ENCODE measurements around the gene CABP7. TPM values are rescaled to one million over a fixed set of nuclear protein-coding genes. Genes with fewer than 3 reads are reported as not detected.

Gene CABP7
- total RNA-seq, 4 donors from 2014 or later: 0.48 TPM; not detected in 3

DNA sequence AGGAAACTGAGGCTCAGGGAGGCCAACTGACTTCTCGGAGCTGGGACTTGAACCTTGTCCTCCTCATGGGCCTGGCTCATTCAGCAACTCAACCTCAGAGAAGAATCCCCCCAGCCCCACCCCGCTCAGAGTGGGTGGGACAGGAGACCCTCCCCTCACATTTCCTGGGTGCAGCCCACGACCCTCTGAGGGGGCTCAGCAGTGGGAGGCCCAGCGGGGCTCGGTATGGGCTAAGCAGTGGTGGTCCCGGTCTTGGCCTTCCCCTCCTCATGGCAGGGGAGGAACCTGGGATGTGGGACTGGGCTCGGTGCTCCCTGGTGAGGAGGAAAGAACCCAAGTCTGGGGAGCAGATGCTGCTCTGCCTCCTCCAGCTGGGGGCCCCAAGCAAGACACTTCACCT is 14.2 kb upstream of the CABP7 start:
- TF ChIP-seq EP300 (IDR thresholded peaks at IDR 0.05) (no peak), POLR2AphosphoS5 (IDR thresholded peaks at IDR 0.05) (no peak), POLR2A (IDR thresholded peaks at IDR 0.05) (no peak)
- TF ChIP-seq, protein P1, sequence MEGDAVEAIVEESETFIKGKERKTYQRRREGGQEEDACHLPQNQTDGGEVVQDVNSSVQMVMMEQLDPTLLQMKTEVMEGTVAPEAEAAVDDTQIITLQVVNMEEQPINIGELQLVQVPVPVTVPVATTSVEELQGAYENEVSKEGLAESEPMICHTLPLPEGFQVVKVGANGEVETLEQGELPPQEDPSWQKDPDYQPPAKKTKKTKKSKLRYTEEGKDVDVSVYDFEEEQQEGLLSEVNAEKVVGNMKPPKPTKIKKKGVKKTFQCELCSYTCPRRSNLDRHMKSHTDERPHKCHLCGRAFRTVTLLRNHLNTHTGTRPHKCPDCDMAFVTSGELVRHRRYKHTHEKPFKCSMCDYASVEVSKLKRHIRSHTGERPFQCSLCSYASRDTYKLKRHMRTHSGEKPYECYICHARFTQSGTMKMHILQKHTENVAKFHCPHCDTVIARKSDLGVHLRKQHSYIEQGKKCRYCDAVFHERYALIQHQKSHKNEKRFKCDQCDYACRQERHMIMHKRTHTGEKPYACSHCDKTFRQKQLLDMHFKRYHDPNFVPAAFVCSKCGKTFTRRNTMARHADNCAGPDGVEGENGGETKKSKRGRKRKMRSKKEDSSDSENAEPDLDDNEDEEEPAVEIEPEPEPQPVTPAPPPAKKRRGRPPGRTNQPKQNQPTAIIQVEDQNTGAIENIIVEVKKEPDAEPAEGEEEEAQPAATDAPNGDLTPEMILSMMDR (IDR thresholded peaks at IDR 0.05): no peak
- Histone ChIP-seq H3K4me1 (peaks cover 27% of the 10 kb centered on the region), H3K36me3 (no peaks in the 10 kb centered on the region), H3K4me3 (no peak overlapping the region), H3K9me3 (no peaks in the 10 kb centered on the region), H3K27ac (no peak overlapping the region), H3K27me3 (peaks cover 35% of the 10 kb centered on the region)
- 83% methylated on average over 1 of the region's 7 CpGs for WGBS
- no peak for DNase-seq (ENCODE audit: low spot score in 2 of 2)

DNA sequence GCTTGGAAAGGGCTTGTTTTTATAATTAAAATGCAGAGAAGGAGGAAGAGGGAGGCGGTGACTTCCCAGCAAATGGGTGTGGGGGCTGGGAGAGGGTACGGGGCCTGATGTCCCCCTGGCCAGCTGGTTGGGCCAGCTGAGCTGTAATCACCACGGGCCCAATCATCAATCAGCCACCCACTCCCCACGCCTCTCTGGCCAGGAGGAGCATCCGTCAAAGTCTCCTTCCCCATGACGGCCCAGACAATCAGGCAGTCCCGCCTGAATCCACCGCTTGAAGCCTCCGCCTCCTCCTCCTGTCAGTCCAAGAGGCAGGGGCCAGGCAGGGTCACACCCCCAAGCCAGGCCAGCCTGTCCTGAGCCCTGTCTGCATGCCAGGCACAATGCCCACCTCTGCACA is 13.3 kb upstream of the CABP7 start:
- H3K4me1 ChIP-seq: peaks cover 19% of the 10 kb centered on the region
- no peaks in the 10 kb centered on the region for H3K36me3 ChIP-seq
- DNase-seq (ENCODE audit: low spot score in 2 of 2): no peak
- no peak overlapping the region for H3K27ac ChIP-seq
- no peak overlapping the region for H3K4me3 ChIP-seq
- no peaks in the 10 kb centered on the region for H3K9me3 ChIP-seq
- TF ChIP-seq POLR2A (IDR thresholded peaks at IDR 0.05): no peak
- TF ChIP-seq POLR2AphosphoS5 (IDR thresholded peaks at IDR 0.05): no peak
- TF ChIP-seq EP300 (IDR thresholded peaks at IDR 0.05): no peak
- TF ChIP-seq, protein P1 (IDR thresholded peaks at IDR 0.05): no peak
- WGBS: 21% methylated on average over 3 of the region's 9 CpGs
- H3K27me3 ChIP-seq: peaks cover 40% of the 10 kb centered on the region

DNA sequence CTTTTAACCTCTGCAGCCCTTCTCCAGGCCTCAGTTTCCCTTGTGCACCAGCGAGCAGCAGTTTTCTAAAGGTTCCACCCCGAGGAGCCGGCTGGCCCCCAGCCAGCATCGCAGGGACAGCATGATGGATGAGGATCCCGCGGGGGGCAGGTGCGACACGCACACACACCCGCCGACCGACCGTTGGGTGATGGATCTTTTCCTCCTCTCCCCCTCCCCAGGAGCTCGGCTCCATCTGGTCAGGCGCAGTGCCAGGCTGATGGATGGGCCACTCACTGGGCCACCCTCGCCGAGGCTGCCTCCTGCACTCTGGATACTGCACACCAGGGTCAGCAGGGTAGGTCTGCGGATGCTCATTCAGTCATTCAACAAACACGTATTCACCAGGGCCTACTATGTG is 12.8 kb upstream of the CABP7 start:
- Histone ChIP-seq H3K36me3 (no peaks in the 10 kb centered on the region), H3K4me1 (peaks cover 14% of the 10 kb centered on the region), H3K9me3 (no peaks in the 10 kb centered on the region), H3K27me3 (peaks cover 40% of the 10 kb centered on the region), H3K4me3 (no peak overlapping the region), H3K27ac (no peak overlapping the region)
- TF ChIP-seq POLR2A (IDR thresholded peaks at IDR 0.05) (no peak), POLR2AphosphoS5 (IDR thresholded peaks at IDR 0.05) (no peak), EP300 (IDR thresholded peaks at IDR 0.05) (no peak)
- TF ChIP-seq, protein P1 (IDR thresholded peaks at IDR 0.05): no peak
- WGBS: 54% methylated on average over 13 of the region's 18 CpGs
- no peak for DNase-seq (ENCODE audit: low spot score in 2 of 2)

DNA sequence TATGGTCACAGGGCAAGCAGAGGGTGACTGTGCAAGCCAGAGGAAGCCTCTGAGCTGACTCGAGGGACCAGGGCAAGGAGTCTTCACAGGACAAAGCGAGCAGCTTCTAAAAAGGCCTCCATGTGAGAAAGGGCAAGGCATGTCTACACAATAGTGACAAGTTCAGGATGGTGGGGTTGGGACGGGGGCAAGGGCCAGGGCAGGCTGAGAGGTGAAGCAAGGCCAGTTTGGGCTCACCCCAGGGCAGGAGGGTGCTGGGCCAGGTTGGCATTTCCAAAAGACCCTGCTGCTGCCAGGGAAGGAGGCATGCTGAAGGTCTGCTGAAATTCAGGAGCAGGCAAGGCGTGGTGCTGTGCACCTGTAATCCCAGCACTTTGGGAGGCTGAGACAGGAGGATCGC is 12.3 kb upstream of the CABP7 start:
- Histone ChIP-seq H3K9me3 (no peaks in the 10 kb centered on the region), H3K27me3 (peaks cover 41% of the 10 kb centered on the region), H3K36me3 (no peaks in the 10 kb centered on the region), H3K4me1 (peaks cover 10% of the 10 kb centered on the region), H3K4me3 (no peak overlapping the region), H3K27ac (no peak overlapping the region)
- DNase-seq (ENCODE audit: low spot score in 2 of 2): no peak
- 96% methylated on average over 5 of the region's 5 CpGs for WGBS
- TF ChIP-seq, protein P1 (IDR thresholded peaks at IDR 0.05): no peak
- TF ChIP-seq EP300 (IDR thresholded peaks at IDR 0.05): no peak
- no peak for TF ChIP-seq POLR2AphosphoS5 (IDR thresholded peaks at IDR 0.05)
- TF ChIP-seq POLR2A (IDR thresholded peaks at IDR 0.05): no peak

DNA sequence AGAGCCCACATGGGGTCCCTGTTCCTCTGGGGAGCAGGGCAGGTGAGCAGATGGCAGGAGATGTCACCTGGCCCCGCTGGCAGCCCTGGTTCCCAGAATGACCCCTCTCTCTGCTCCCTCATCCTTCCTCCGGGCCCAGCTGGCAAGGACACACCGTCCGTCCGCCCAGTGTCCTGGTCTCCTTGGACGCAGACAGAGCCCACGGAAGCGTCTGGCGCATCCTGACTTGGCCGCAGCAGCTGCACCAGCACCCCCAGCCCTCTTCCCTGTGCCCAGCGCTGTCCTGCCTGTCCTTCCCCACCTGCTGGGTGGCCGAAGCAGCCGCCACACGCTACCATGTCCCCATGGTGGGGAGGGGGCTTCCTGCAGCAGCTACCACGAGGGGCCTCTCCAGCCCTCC is 9.6 kb upstream of the CABP7 start:
- H3K36me3 ChIP-seq: no peaks in the 10 kb centered on the region
- H3K27ac ChIP-seq: no peak overlapping the region
- no peaks in the 10 kb centered on the region for H3K4me1 ChIP-seq
- no peak for TF ChIP-seq EP300 (IDR thresholded peaks at IDR 0.05)
- TF ChIP-seq POLR2AphosphoS5 (IDR thresholded peaks at IDR 0.05): no peak
- no peak for TF ChIP-seq POLR2A (IDR thresholded peaks at IDR 0.05)
- TF ChIP-seq, protein P1 (IDR thresholded peaks at IDR 0.05): no peak
- DNase-seq (ENCODE audit: low spot score in 2 of 2): no peak
- peaks cover 55% of the 10 kb centered on the region for H3K27me3 ChIP-seq
- WGBS: 72% methylated on average over 15 of the region's 15 CpGs
- no peaks in the 10 kb centered on the region for H3K9me3 ChIP-seq
- no peak overlapping the region for H3K4me3 ChIP-seq

All from suprapubic skin (tissue), 4 donors.